Occipital lobe (tissue), 2 donors: ENCODE data around the gene DDAH2. TPM values are rescaled to one million over a fixed set of nuclear protein-coding genes. Genes with fewer than 3 reads are reported as not detected.
A peak's percentile ranks its signal among the peaks of the same experiment; 100 is the strongest.

ENCODE experiments used
- DNase-seq: peaks from one replicate; lab custom pipeline; 2025; lab: John Stamatoyannopoulos, UW
- total RNA-seq: library from RNA; depleted of rRNA; stranded (reverse); fragments of >200 nt; gene quantifications from one replicate; pipeline ENCODE4 v1.2.3, GENCODE V29; 2014

DDAH2 gene
- total RNA-seq, 1 donor from 2014 or later, result 117 TPM

DNA sequence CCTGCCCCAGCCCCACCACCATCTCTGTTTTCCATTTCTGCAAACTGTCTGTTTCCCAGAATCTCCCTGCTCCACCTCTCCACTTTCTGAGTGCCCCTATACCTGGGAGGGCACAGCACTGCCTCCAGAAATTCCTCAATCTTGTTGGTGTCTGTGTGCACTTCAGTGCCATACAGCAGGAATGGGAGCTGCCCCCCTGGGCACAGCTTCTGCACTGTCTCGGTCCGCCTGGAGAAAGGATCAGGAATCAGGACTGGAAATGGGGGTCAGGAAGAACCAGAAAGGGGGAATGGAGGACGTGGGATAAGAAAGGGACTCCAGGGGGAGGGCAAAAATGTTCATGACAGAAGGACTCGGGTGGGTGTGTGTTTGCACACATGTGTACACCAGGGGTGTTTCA is 4.6 kb upstream of the DDAH2 start:
- DNase-seq, result no peak

DNA sequence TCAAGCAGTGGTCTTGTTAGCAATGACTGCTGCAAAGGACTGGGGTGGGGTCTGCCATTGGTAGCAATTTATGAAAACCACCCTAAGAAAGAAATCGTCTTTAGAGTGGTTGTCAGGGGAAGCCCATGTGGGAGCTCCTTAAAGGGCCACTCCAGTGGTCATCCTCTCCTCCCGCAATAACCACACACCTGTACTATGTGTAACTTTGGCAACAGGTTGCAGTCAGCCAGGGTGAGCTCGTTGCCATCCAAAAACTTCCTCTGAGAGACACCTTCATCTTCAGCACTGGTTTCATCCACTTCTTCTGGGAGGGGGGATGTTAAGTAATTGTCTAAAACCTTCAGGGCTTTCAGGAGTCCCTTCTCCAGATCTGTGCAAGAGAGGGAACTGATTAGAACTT is 2.9 kb upstream of the DDAH2 start:
- no peak for DNase-seq

DNA sequence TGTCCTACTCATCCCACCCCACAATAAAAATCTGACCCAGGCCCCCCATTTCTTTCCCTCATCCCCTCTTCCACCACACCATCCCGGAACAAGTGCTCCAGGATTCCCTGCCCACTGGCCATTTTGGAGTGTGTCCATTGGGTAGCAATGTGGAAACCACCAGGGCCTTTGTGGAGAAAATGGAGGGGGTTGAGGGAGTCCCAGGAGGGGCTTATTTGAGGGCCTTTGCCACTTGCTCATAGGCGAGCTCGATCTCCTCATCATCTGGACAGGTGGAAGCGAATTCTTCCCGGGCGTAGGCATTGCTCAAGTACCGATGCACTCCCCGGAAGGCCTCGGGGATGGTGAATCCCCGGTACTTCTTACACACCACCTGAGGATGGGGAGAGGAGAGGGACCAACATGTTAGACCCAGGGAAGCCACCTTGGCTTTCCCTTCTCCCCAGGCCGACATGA is 1.6 kb upstream of the DDAH2 start:
- no peak for DNase-seq

DNA sequence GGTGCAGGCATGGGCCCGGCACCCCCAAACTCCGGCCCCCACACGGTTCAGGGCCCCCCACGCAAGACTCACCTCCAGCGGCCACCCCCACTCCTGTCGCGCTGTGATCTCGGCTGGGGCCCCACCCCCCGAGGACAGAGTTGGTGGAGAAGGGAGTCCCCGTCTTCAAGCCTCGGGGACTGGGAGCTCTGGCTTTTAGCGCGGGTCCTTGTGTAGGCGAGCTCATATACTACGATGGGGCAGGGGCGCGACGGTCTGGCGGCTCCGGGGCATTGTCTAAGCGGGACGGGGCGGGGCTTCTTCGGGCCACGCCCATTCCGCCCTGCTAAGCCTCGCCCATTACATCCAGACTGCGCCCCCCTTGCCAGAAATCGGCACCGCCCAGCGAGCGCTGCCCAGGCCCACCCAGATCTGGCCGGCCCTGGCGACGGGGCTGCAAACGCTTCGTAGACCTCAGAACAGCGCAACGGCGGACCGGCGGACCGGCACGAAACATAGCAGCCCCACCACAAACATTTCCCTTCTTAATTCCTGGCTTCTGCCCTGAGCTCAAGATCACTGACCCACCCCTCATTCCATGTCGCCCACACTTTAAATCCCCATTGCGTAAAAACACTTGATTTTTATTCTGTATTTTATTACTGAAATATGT is 1.0 kb upstream of the DDAH2 start:
- DNase-seq, result peak; percentile 27

DNA sequence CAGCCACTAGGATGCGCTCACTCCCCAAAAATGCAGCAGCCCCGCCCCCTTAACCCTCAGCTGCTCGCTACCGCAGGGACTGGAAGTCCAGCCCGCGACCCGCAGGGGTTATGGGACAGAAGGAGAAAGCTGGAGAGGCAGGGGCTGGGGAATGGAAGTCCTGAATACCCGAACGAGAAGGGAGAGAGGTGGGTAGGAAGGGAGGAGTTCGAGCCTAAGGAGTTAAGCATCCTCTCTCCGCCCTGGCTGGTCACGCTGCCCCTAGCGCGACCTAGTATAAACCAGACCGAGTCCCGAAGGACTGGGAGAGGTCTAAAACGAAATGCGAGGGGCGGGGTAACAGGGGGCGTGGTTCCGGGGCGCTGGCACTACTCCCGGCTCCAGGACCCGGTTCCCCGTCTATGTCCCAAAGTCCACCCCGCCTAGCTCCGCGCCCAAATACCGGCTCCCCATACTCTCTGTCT is 448 bp upstream of the DDAH2 start:
- peak; percentile 48 for DNase-seq

DNA sequence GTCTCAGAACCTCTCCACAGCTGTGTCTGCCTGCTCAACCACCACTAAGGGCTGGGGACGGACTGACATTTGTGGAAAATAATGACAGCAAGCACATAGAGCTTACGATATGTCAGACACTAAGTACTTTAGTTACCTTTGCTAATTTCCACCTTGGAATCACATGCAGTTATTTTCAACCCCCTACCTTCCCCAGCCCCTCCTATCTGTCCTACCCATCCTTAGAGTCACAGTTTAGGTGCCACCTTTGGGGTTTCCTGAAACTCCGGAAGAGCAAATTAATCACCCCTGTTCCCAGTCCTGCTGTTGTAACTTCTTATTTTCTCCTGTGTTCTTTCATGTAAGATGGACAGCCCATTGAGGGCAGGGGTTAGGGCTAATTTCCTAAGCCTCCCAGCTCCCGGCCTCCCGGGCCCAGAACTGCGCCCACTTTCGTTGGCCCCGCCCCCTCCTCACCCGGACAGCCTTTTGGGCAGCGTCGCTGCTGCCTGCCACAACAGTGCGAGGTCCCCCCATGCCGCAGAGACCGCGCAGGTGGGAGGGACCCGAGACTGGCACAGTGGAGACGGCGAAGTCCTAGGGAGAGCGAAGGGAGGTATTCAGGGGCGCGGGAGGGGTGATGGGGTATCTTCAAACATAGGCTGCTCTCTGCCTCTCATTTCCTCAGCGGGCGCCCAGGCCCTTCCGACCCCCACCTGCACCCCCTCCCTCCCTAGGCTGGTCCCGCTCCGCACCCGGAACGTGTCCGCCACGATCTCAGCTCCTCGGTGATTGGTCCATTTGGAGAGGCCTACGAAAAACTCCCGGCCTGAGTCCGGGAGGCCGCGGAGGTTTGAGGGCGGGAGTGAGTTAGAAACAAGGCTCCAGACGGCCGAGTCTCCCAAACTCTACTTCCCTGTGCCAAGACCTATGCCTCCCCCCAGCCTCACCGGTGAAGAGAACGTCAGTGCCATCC is 1.1 kb downstream of the DDAH2 start:
- DNase-seq, result no peak

DNA sequence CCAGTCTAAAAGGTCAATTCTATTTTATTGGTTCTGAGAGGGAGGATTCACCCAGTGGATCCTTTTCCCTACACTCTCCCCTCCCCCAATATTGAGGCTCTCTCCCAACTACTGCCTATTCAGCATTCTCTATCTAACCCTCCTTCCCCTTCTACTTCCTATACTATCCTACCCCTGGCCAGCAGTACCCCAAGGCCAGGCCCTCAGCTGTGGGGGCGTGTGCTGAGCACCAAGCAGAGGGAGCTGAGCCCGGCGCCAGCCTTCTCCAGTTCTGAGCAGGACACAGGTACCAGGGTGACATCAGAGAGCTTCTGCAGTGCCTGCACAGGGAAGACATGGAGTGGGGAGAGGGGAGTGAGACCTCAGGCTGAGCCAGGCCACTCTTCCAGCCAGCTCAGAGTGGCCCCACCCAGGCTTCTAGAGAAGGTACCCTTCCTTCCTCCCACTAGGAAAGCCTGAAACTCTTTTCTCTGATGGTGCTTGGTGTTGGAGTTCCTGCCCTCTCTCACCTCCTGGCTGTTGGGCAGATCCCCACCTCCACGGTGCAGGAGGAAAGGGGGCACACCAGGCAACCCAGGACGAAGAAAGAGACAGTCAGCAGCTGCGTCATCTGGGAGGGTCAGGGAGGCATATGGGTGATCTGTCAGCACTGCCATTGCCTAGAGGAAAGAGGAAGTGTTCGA is 1.9 kb downstream of the DDAH2 start:
- DNase-seq, result no peak

DNA sequence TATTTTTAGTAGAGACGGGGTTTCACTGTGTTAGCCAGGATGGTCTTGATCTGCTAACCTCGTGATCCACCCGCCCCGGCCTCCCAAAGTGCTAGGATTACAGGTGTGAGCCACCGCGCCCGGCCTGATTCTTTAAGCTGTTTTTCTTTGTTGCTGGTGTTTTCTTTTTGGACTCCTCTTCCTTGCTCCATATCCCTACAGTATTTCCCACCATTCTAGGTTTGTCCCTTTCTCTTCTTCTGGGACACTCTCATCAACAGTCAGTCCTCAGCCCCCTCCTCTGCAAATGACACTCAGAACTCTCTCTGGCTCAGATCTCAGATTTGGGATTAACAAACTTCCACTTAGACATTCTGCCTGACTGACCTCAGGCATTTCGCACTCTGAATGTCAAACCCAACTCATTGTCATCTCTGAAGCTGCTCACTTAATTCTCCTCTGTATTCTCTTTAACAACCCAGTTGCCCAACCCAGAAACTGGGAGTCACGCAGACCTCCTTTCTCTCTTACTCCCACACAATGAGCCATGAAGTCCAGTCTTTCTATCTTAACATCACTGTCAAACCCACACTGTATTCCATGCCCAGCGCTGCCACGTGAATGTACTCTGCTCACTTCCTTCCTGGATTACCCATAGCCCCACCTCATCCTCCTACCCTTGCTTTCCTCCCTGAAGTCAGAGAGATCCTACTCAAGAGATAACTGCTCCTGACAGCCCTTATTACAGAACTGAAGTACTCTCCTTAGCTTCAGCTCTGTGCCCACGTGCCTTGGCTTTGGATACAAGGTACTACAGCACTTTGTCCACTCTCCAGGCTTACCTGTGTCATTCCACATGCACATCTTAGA is 3.4 kb downstream of the DDAH2 start:
- no peak for DNase-seq

DNA sequence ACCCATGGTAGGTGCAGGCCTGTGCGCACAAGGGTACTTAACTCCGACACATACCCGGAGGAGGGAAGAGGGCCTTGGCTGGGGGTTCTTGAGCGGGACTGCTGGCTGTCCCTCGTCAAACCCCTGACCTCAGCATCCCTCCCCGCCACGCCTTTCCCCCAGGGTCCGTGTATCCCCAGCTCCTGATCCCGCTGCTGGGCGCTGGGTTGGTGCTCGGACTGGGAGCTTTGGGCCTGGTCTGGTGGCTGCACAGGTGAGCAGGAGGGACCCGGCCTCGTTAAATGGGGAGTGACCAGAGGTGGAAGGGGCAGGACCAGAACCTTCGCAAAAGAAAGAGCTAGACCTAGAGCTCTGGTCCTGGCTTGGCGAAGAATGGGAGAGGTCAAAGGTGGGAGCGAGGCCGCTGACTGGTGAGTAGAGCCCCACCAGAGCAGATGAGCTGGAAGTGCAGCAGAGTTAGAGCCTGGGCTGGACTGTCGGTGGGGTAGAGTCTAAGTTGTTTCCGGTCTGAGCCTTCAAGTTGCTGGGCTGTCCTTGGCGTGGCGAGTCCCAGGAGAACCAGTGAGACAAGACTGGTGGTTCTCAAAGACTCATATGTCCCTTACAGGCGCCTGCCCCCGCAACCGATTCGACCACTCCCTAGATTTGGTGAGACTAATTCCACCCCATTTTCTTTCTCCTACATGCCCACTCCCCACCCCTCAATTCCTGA is 5.0 kb downstream of the DDAH2 start:
- DNase-seq, result no peak

DNA sequence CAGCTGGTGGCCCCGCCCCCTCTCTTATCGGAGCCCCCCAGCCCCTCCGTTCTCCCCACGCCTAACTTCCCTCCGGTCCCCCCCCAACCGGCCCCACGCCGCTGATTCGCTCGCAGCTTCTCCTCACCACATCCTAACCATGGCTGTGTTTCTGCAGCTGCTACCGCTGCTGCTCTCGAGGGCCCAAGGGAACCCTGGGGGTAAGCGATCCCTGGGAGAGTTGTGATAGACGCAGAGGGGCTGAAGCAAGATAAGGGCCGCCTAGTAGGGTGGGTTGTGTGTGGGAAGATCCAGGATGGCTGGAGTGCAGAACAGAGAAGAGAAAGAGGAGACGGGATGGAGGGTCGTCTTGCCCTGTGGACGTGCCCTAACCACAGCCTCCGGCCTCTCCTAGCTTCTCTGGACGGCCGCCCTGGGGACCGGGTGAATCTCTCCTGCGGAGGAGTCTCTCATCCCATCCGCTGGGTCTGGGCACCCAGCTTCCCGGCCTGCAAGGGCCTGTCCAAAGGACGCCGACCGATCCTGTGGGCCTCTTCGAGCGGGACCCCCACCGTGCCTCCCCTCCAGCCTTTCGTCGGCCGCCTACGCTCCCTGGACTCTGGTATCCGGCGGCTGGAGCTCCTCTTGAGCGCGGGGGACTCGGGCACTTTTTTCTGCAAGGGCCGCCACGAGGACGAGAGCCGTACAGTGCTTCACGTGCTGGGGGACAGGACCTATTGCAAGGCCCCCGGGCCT is 5.7 kb downstream of the DDAH2 start, which contains the start of gene MPIG6B:
TSS of gene MPIG6B (plus strand) at position 129 of the 735 bp plus-strand sequence. CDS start at position 140, 11 bp downstream.
- no peak for DNase-seq

DNA sequence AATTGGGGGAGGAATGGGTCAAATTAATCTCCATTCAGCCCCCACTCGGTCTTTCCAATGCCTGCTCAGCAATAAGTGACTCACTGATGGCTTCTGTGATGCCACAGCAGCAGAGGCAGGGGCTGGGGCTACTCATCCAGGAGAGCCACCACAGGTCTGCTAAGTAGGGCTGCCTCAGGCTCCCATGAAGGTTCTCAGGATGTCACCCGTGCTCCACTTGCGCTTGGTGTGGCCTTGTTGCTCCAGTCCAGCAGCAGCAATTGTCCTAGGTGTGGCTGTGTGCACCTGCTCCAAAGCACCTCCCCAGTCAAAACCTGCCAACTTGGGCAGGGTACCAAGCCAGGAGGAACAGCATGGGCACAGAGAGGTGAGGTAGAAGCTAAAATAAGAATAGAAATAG is 6.9 kb downstream of the DDAH2 start:
- no peak for DNase-seq

DNA sequence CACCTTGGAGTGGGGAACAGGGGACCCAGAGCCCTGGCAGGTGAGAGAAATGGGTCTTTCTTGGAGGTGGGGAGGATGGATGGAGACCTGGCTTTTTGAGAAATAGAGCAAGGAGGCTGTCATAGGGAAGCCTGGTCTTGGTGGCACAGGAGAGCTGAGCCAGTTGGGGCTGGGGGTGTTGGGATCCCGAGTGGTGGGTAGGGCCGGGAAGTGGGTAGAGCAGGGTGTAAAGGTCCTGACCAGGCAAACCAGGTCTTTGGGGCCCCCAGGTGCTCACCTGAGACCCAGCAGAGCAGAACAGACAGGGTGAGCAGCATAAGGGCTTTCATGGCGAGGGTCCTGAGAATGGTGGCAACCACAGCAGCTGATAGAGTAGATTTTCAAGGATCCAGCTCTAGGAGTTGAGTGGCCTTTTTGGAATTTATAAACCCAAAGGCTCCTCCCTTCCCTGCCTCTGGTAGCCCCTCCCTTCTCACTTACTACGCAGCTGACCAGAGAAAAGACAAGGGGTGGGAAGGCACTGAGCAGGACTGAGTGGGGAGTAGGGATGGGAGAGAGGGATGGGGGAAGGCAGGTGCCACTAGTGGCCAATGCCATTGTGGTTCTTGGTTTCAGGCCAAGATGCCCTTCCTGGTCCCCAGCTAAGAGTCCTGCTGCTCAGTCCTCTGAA is 7.6 kb downstream of the DDAH2 start, which contains the start of gene LY6G6C:
TSS of gene LY6G6C (minus strand) at position 396 of the 670 bp plus-strand sequence. CDS start at position 329, 67 bp downstream.
- DNase-seq, result no peak

DNA sequence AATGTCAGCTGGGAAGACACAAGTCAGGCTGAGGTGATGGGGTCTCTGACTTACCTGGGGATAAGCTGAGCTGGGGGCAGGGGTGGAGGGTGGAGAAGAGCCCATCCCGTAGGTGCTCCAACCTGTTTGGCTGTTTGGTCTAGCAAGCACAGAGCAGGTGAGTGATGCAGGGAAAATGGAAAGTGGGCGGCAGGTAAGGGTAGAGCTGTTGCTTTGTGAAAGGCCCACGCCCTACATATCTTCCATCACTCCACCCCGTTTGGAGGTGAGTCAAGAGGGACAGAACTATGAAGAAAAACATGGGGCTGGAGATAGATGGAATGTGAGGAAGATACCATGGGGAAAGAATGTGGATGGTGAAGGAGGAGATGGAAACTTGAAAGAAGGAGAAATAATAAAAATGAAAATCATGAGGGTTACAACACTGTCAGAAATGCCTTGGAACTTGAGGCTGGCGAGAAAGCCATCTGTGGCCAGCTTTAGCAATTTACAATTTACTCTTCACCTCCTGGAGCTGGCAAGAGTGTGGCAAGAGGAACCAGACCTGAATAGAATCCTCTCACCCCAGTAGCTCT is 8.8 kb downstream of the DDAH2 start:
- DNase-seq, result no peak

DNA sequence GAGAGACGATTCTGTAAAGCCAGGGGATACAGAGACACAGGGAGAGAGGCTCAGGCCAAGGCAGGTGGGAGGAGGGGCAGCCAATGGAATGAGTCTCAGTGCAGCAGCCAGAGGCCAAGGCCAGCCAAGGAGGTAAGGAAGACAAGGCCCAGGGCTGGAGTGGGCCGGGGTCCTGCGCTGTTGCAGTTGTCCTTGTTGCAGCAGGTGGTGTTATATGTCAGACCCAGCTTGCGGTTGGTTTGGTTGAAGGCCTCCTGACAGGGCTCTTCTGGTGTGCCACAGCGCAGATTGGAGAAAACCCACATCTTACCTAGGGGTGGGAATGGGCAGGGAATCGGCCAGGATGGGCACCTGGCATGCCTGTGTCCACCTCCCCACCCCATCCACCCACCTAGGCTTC is 10.1 kb downstream of the DDAH2 start:
- no peak for DNase-seq

DNA sequence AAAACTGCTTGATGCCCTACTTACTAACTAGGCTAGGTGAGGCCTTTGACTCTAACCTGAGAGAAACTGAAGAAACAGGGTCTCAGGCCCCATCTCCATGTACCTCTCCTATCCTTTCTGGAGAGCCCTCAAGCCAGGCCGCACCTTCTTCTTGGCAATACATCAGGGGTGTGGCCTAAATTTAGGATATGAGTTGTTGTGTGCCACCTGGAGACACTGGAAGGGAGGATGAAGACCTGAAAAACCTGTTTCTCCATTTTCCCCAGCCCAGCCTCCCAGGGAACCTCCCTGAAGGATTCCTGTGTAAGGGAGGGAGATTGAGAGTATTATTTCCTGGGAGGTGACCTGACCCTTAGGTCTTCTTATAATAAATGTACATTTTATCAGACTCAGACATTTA is 10.8 kb downstream of the DDAH2 start:
- DNase-seq, result no peak

DNA sequence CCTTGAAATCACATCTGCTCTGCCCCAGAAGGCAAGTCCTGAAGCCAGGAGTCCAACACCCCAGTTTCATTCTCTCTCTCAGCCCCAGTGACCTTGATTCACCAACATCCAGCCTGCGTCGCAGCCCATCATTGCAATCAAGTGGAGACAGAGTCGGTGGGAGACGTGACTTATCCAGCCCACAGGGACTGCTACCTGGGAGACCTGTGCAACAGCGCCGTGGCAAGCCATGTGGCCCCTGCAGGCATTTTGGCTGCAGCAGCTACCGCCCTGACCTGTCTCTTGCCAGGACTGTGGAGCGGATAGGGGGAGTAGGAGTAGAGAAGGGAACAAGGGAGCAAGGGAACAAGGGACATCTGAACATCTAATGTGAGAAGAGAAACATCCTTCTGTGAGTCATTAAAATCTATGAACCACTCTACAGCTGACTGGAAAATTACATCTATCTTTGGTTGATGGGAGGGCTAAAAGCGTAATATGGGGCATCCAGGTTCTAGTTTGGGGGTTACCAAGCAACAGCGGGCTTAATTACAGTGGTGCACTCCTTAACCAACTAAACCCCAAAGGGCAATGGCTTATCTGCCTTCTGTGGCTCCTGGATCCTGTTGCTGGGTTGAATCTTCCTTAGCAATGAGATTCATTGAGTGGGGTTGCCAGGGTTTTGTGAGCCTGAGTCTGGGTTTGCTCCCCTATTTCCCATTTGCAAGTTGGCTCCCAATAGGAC is 11.4 kb downstream of the DDAH2 start:
- DNase-seq, result no peak

DNA sequence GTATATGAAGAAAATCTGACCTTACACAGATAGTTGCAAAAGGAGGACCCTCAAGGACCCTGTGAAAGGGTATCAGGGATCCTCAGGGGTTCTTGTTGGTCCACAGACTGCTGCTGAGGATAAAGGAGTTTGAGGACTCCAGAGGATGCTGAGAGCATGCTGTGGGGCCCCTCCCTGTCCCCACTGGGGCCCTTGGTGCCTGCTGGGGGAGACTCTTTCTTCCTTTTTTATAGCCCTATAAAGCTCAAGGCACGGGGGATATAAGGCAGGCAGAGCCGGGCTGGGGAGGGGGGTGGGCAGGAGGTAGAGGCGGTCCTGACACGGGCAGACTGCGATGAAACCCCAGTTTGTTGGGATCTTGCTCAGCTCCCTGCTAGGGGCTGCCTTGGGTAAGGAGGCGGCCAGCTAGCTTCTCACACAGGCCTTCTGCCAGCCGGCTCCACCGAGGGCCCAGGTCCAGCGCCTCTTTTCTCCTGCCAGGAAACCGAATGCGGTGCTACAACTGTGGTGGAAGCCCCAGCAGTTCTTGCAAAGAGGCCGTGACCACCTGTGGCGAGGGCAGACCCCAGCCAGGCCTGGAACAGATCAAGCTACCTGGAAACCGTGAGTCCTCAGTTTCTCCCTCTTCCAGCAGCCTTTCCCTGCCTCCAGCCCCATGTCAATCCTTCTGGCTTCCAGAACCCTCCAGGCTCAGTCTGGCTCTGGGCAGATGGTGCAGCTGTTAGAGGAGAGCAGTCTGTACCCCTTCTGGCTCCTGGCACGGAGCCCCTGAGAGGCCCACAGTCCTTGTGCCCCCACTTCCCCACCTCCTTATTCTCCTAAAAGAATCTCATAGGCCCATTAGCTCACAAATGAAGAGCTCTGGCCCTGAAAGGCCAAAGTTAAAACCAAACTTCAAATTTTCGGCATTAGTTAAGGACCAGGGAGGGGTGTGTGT is 13.8 kb downstream of the DDAH2 start, which contains the start of gene LY6G6D:
TSS of gene LY6G6D (plus strand) at position 327 of the 937 bp plus-strand sequence. CDS start at position 335, 8 bp downstream.
- DNase-seq, result no peak
